Breast epithelium (tissue), 3 donors: ENCODE data around the gene C17orf100.

Source experiments
- POLR2A ChIP-seq: fragments of 450-650 bp; IDR thresholded peaks from one replicate; pipeline ENCODE4 v1.6.1; 2016; ENCODE audit warnings: antibody characterized with exemption, mild to moderate bottlenecking, moderate library complexity
- TF ChIP-seq, protein P1 (sequence below), 3 donors: fragments of 450-650 bp; IDR thresholded peaks; one replicate each; pipeline ENCODE4 v1.5.1; 2016 to 2017; ENCODE audit warnings: antibody characterized with exemption in 3 of 3, mild to moderate bottlenecking in 3 of 3, moderate library complexity in 3 of 3

DNA sequence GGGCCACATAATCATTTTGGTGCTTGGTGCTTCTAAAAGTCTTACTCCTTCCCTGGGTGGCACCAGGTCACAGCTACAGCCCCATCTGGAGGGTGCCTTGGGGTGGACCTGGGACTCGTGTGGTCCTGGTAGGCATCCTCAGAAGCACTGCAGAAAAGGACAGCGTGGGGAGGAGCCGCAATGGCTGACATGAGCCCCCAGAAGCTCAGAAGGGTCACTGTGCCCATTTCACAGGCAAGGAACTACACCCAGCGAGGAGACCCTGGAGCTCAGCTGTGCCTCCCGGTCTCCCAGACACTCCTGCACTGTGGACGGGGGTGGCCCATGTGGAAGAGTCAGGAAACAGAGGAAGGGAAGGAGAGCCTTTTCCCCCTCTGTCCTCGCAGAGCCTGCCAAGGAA, 26.4 kb downstream of the C17orf100 start:
- TF ChIP-seq, protein P1, sequence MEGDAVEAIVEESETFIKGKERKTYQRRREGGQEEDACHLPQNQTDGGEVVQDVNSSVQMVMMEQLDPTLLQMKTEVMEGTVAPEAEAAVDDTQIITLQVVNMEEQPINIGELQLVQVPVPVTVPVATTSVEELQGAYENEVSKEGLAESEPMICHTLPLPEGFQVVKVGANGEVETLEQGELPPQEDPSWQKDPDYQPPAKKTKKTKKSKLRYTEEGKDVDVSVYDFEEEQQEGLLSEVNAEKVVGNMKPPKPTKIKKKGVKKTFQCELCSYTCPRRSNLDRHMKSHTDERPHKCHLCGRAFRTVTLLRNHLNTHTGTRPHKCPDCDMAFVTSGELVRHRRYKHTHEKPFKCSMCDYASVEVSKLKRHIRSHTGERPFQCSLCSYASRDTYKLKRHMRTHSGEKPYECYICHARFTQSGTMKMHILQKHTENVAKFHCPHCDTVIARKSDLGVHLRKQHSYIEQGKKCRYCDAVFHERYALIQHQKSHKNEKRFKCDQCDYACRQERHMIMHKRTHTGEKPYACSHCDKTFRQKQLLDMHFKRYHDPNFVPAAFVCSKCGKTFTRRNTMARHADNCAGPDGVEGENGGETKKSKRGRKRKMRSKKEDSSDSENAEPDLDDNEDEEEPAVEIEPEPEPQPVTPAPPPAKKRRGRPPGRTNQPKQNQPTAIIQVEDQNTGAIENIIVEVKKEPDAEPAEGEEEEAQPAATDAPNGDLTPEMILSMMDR (IDR thresholded peaks at IDR 0.05): no peak
- TF ChIP-seq POLR2A: no peak
